NT2/D1 (cell line): ENCODE results near the gene PLEKHG4B.
"Not testable (repeated sequence)": the region's sequence is repeated elsewhere in the genome, so short reads cannot be mapped to it uniquely, and the experiment has no call there.

Experiments used
- DNase-seq: peaks from one replicate; pipeline ENCODE4 v3.0.0-alpha.2; 2011; ENCODE audit warnings: low read depth, low spot score
- H3K27me3 ChIP-seq: 2 replicates; pipeline ENCODE4 v1.6.0; 2011; ENCODE audit warnings: mild to moderate bottlenecking; ENCODE audit not compliant: insufficient read length, insufficient read depth
- H3K36me3 ChIP-seq: 2 replicates; pipeline ENCODE4 v1.6.1; 2011; ENCODE audit warnings: mild to moderate bottlenecking, low read length, mixed read lengths; ENCODE audit not compliant: insufficient read depth, insufficient read length
- H3K4me1 ChIP-seq: 2 replicates; pipeline ENCODE4 v1.5.1; 2011; ENCODE audit not compliant: insufficient read depth, insufficient read length
- H3K4me3 ChIP-seq: 2 replicates; pipeline ENCODE4 v1.5.1; 2011; ENCODE audit warnings: low read depth; ENCODE audit not compliant: insufficient read length
- H3K9ac ChIP-seq: 2 replicates; pipeline ENCODE4 v1.6.0; 2011; ENCODE audit warnings: low read depth; ENCODE audit not compliant: insufficient read length
- H3K9me3 ChIP-seq: 2 replicates; pipeline ENCODE4 v1.5.1; 2011; ENCODE audit warnings: mild to moderate bottlenecking, low read length; ENCODE audit not compliant: insufficient read depth
- SUZ12 ChIP-seq: IDR thresholded peaks from 2 replicates; pipeline ENCODE4 v1.6.1; 2011; ENCODE audit not compliant: insufficient read length, insufficient read depth; ENCODE audit errors: extremely low read depth
- YY1 ChIP-seq: IDR thresholded peaks from 2 replicates; pipeline ENCODE4 v1.6.1; 2011; ENCODE audit not compliant: insufficient read length, insufficient read depth
- ZNF274 ChIP-seq: IDR thresholded peaks from 2 replicates; pipeline ENCODE4 v1.6.1; 2011; ENCODE audit warnings: mild to moderate bottlenecking, low read depth, low read length

PLEKHG4B gene

DNA sequence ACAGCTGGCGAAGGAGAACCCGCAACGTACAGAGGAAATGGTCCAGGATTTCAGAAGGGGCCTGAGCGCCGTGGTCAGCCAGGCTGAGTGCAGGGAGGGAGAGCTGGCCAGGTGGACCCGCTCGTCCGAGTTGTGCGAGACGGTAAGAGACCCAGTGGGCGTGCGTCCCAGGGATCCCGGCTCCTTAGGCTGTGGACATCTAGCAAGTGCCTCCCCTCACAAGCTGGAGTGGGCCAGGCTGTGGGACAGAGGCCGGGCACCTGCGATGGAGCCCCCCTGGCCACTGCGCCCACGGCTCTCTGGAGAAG lies 69.8 kb downstream of the PLEKHG4B start:
- DNase-seq = no peak
- Histone ChIP-seq H3K36me3 (peaks cover 57% of the 10 kb centered on the region), H3K4me1 (no peaks in the 10 kb centered on the region), H3K27me3 (no peaks in the 10 kb centered on the region), H3K4me3 (no peak overlapping the region), H3K9ac (no peak overlapping the region), H3K9me3 (no peaks in the 10 kb centered on the region; the same call in 1 of the 2 replicates)
- TF ChIP-seq SUZ12 = no peak
- TF ChIP-seq YY1 = no peak
- no peak for TF ChIP-seq ZNF274

DNA sequence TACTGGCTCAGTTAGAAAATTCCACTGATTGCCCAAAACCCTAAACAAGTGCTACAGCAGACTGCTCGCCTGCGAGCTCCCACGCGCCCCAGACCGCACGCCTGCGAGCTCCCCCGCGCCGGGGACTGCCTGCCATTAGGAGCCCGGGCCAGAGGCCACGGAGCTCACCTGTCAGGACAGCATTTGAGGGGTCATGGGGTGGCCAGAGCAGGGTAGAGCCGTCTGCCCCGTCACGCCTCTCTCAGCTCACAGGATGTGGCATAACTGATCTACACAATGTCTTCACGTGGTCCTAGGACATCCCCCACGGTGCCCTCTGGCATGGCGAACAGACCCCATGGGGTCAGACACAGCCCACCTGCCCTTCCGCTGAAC lies 70.2 kb downstream of the PLEKHG4B start:
- Histone ChIP-seq H3K36me3 (peaks cover 55% of the 10 kb centered on the region), H3K9me3 (no peaks in the 10 kb centered on the region; the same call in 1 of the 2 replicates)
- TF ChIP-seq YY1 = no peak
- TF ChIP-seq ZNF274 = no peak
- TF ChIP-seq SUZ12 = no peak

DNA sequence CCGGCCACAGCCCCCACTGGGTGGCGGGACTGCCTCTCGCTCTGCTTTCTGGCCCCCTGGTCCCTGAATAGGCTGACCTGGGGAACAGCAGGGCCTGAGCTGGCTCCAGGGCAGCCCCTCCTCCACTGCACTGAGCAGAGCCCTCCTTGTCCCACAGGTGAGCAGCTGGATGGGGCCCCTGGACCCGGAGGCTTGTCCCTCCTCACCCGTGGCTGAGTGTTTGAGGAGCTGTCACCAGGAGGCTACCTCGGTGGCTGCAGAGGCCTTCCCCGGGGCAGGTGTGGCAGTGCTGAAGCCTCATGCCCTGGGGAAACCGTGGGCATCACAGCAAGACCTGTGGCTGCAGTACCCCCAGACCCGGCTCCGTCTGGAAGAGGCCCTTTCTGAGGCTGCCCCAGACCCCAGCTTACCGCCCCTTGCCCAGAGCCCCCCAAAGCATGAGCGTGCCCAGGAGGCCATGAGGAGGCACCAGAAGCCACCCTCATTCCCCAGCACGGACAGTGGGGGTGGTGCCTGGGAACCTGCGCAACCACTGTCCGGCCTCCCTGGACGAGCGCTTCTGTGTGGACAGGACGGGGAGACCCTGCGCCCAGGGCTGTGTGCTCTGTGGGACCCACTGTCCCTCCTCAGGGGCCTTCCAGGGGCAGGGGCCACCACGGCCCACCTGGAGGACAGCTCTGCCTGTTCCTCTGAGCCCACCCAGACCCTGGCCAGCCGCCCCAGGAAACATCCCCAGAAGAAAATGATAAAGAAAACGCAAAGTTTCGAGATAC lies 70.8 kb downstream of the PLEKHG4B start:
- Histone ChIP-seq H3K4me1 (no peaks in the 10 kb centered on the region), H3K27me3 (no peaks in the 10 kb centered on the region), H3K36me3 (peaks cover 50% of the 10 kb centered on the region), H3K9me3 (no peaks in the 10 kb centered on the region; the same call in 1 of the 2 replicates), H3K9ac (no peak overlapping the region), H3K4me3 (no peak overlapping the region)
- TF ChIP-seq SUZ12 (no peak), YY1 (no peak), ZNF274 (no peak)
- DNase-seq = no peak

More for the DNA sequence above, 70.2 kb downstream of the PLEKHG4B start:
- DNase-seq = no peak
- Histone ChIP-seq H3K27me3 (no peaks in the 10 kb centered on the region), H3K9ac (no peak overlapping the region), H3K4me1 (no peaks in the 10 kb centered on the region), H3K4me3 (no peak overlapping the region)

DNA sequence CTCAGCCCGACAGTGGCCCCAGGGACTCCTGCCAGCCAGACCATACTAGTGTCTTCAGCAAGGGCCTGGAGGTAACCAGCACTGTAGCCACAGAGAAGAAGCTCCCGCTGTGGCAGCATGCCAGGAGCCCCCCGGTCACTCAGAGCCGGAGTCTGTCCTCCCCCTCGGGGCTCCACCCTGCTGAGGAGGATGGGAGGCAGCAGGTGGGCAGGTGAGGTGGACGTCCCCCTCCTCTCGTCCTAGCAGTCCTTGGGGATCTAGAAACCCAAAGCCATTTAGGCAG lies 71.3 kb downstream of the PLEKHG4B start:
- Histone ChIP-seq H3K27me3 (no peaks in the 10 kb centered on the region), H3K36me3 (peaks cover 45% of the 10 kb centered on the region), H3K4me1 (peaks cover 3% of the 10 kb centered on the region), H3K9ac (no peak overlapping the region), H3K9me3 (no peaks in the 10 kb centered on the region; the same call in 1 of the 2 replicates), H3K4me3 (no peak overlapping the region)
- no peak for DNase-seq
- TF ChIP-seq ZNF274 (no peak), SUZ12 (no peak), YY1 (no peak)

DNA sequence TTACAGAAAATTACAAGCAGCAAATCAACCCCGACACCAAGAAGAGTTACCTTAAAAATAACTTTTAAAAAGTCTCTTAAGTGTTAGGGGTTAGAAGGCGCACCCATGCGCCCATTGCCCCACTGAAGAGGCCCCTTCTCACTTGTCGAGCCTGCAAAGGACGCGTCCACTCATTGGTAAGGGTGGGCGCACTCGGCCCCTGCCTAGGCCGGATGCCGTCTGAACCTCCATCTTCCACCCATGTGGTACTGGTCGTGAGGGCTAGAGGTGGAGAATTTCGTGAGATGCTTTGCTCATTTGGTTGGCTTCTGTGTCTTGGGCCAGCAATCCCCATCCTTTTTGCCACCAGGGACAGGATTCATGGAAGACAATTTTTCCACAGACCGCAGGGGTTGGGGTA lies 71.9 kb downstream of the PLEKHG4B start:
- TF ChIP-seq YY1 = no peak
- TF ChIP-seq ZNF274 = no peak
- TF ChIP-seq SUZ12 = no peak

DNA sequence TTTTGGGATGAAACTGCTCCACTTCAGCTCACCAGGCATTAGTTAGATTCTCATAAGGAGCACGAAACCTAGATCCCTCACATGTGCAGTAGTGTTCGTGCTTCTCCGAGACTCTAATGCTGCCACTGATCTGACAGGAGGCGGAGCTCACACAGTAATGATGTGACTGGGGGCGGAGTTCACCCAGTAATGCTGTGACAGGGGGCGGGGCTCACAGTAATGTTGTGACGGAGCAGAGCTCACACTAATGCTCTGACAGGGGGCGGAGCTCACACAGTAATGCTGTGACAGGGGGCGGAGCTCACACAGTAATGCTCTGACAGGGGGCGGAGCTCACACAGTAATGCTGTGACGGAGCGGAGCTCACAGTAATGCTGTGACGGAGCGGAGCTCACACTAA lies 72.3 kb downstream of the PLEKHG4B start:
- no peak for TF ChIP-seq SUZ12
- no peak for TF ChIP-seq YY1
- TF ChIP-seq ZNF274 = no peak
- DNase-seq = no peak
- Histone ChIP-seq H3K4me1 (peaks cover 3% of the 10 kb centered on the region), H3K9me3 (no peaks in the 10 kb centered on the region; the same call in 1 of the 2 replicates), H3K27me3 (no peaks in the 10 kb centered on the region), H3K4me3 (no peak overlapping the region), H3K36me3 (peaks cover 41% of the 10 kb centered on the region), H3K9ac (no peak overlapping the region)

More for the DNA sequence above, 71.9 kb downstream of the PLEKHG4B start:
- Histone ChIP-seq H3K27me3 (no peaks in the 10 kb centered on the region), H3K36me3 (peaks cover 44% of the 10 kb centered on the region), H3K4me1 (peaks cover 3% of the 10 kb centered on the region), H3K9ac (no peak overlapping the region), H3K4me3 (no peak overlapping the region), H3K9me3 (no peaks in the 10 kb centered on the region; the same call in 1 of the 2 replicates)
- no peak for DNase-seq

DNA sequence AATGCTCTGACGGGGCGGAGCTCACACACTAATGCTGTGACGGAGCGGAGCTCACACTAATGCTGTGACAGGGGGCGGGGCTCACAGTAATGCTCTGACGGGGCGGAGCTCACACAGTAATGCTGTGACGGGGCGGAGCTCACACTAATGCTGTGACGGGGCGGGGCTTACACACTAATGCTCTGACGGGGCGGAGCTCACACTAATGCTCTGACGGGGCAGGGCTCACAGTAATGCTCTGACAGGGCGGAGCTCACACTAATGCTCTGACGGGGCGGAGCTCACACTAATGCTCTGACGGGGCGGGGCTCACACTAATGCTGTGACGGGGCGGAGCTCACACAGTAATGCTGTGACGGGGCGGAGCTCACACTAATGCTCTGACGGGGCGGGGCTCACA lies 72.8 kb downstream of the PLEKHG4B start:
- H3K36me3 ChIP-seq = peaks cover 42% of the 10 kb centered on the region
- not testable (repeated sequence) for H3K9me3 ChIP-seq, H3K4me3 ChIP-seq, H3K4me1 ChIP-seq, H3K9ac ChIP-seq, DNase-seq, H3K27me3 ChIP-seq
